Loucy (cell line): Measurements from ENCODE around the gene NTF4.

Source experiments
- H2AFZ ChIP-seq: fragments of 200-600 bp; sonication (generic); 2 replicates; pipeline ENCODE4 v1.6.0; 2016; ENCODE audit warnings: antibody characterized with exemption, mild to moderate bottlenecking, low read length, moderate library complexity
- H3F3A ChIP-seq: fragments of 200-600 bp; 2 replicates; pipeline ENCODE4 v1.6.0; 2016; ENCODE audit warnings: antibody characterized with exemption, low read depth, mild to moderate bottlenecking
- H3K27me3 ChIP-seq: fragments of 200-600 bp; sonication (generic); 2 replicates; pipeline ENCODE4 v1.6.1; 2014; ENCODE audit warnings: low read length, mild to moderate bottlenecking; ENCODE audit not compliant: insufficient read depth, poor library complexity, severe bottlenecking
- H3K36me3 ChIP-seq: fragments of 200-600 bp; sonication (generic); 2 replicates; pipeline ENCODE4 v1.6.1; 2016; ENCODE audit warnings: low read length; ENCODE audit not compliant: insufficient read depth
- H3K4me1 ChIP-seq: fragments of 200-600 bp; sonication (generic); 2 replicates; pipeline ENCODE4 v1.5.1; 2014; ENCODE audit warnings: low read length, mild to moderate bottlenecking; ENCODE audit not compliant: insufficient read depth, poor library complexity, severe bottlenecking
- H3K4me2 ChIP-seq: fragments of 200-600 bp; sonication (generic); 2 replicates; pipeline ENCODE4 v1.6.0; 2014; ENCODE audit warnings: antibody characterized with exemption, low read length, low read depth, mild to moderate bottlenecking; ENCODE audit not compliant: poor library complexity, severe bottlenecking
- H3K4me3 ChIP-seq: fragments of 200-600 bp; sonication (generic); 2 replicates; pipeline ENCODE4 v1.5.1; 2014; ENCODE audit warnings: low read length, mild to moderate bottlenecking, mixed read lengths; ENCODE audit not compliant: poor library complexity, severe bottlenecking
- H3K79me2 ChIP-seq: fragments of 200-600 bp; sonication (generic); 2 replicates; pipeline ENCODE4 v1.6.1; 2014; ENCODE audit warnings: low read length; ENCODE audit not compliant: insufficient read depth
- H3K9ac ChIP-seq: fragments of 200-600 bp; sonication (generic); 2 replicates; pipeline ENCODE4 v1.6.0; 2014; ENCODE audit warnings: mild to moderate bottlenecking, low read depth, low read length, moderate library complexity; ENCODE audit not compliant: poor library complexity, severe bottlenecking
- H3K9me2 ChIP-seq: fragments of 200-600 bp; sonication (generic); replicated peaks from 2 replicates; pipeline ENCODE4 v1.6.1; 2016; ENCODE audit warnings: low read depth, low read length, mixed read lengths
- H3K9me3 ChIP-seq: fragments of 200-600 bp; sonication (generic); 2 replicates; pipeline ENCODE4 v1.6.1; 2014; ENCODE audit warnings: mild to moderate bottlenecking, antibody characterized with exemption, low read length, low read depth; ENCODE audit not compliant: insufficient read depth
- H4K20me1 ChIP-seq: fragments of 200-600 bp; sonication (generic); 2 replicates; pipeline ENCODE4 v1.6.0; 2014; ENCODE audit warnings: antibody characterized with exemption, low read length, mild to moderate bottlenecking; ENCODE audit not compliant: insufficient read depth, poor library complexity, severe bottlenecking
- EZH2phosphoT487 ChIP-seq: fragments of 200-600 bp; IDR thresholded peaks from 2 replicates; pipeline ENCODE4 v1.6.1; 2018; ENCODE audit warnings: antibody characterized with exemption, mild to moderate bottlenecking, moderate library complexity, borderline replicate concordance
- TF ChIP-seq, protein P1 (sequence below): fragments of 200-600 bp; sonication (generic); conservative IDR thresholded peaks from 2 replicates; pipeline ENCODE4 v1.5.1; 2014; ENCODE audit warnings: mild to moderate bottlenecking, antibody characterized with exemption, low read length

The NTF4 gene

DNA sequence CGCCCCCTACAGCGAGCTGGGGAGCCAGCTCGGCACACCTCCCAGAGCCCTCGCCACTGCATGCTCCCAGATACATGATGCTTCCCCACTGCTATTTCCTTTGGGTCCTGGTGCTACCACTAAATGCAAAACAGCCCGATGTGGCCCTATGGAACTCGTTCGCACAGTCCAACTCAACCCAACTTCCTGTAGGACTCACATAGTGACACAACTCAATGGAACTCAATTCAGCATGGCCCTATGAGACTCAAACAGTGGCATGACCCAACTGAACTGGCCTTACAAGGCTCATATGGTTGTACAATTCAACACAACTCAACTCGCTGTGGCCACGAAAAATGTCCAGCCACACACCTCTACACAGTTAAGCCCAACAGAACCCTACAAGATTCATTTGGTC, 4.4 kb upstream of the NTF4 start:
- H3K9me3 ChIP-seq, result no peaks in the 10 kb centered on the region
- TF ChIP-seq EZH2phosphoT487, result no peak
- TF ChIP-seq, protein P1, sequence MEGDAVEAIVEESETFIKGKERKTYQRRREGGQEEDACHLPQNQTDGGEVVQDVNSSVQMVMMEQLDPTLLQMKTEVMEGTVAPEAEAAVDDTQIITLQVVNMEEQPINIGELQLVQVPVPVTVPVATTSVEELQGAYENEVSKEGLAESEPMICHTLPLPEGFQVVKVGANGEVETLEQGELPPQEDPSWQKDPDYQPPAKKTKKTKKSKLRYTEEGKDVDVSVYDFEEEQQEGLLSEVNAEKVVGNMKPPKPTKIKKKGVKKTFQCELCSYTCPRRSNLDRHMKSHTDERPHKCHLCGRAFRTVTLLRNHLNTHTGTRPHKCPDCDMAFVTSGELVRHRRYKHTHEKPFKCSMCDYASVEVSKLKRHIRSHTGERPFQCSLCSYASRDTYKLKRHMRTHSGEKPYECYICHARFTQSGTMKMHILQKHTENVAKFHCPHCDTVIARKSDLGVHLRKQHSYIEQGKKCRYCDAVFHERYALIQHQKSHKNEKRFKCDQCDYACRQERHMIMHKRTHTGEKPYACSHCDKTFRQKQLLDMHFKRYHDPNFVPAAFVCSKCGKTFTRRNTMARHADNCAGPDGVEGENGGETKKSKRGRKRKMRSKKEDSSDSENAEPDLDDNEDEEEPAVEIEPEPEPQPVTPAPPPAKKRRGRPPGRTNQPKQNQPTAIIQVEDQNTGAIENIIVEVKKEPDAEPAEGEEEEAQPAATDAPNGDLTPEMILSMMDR, result no peak
- H3K4me1 ChIP-seq, result no peaks in the 10 kb centered on the region
- no peak overlapping the region for H3K9ac ChIP-seq
- H3K27me3 ChIP-seq, result no peaks in the 10 kb centered on the region
- no peaks in the 10 kb centered on the region for H3K36me3 ChIP-seq
- H2AFZ ChIP-seq, result no peak overlapping the region
- no peaks in the 10 kb centered on the region for H3F3A ChIP-seq
- H4K20me1 ChIP-seq, result no peaks in the 10 kb centered on the region
- H3K4me3 ChIP-seq, result no peak overlapping the region
- no peaks in the 10 kb centered on the region for H3K79me2 ChIP-seq
- no peak overlapping the region for H3K4me2 ChIP-seq
- no peaks in the 10 kb centered on the region for H3K9me2 ChIP-seq

DNA sequence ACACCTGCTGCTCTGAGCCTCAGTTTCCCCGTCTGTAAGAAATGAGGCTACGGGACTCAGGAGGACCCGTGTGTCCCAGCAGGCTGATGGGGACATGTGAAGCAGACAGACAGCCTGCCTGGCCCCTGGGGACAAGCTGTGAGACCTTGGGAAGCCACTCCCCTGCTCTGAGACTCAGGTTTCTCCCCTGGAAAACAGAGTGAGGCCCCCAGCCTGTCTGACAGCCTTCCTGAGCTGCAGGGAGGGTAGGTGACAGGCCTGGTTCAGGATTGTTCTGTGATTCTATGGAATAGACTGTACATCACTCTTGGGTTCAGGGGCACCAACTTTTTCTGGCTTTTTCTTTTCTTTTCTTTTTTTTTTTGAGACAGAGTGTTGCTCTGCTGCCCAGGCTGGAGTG, 2.9 kb upstream of the NTF4 start:
- Histone ChIP-seq H3K4me2 (no peak overlapping the region), H3K4me3 (no peak overlapping the region), H2AFZ (no peak overlapping the region), H3K9ac (no peak overlapping the region), H3K9me3 (no peaks in the 10 kb centered on the region), H3K79me2 (no peaks in the 10 kb centered on the region), H3K9me2 (no peaks in the 10 kb centered on the region), H3K36me3 (no peaks in the 10 kb centered on the region), H3F3A (no peaks in the 10 kb centered on the region), H3K4me1 (no peaks in the 10 kb centered on the region), H3K27me3 (no peaks in the 10 kb centered on the region), H4K20me1 (no peaks in the 10 kb centered on the region)
- TF ChIP-seq, protein P1, result no peak
- TF ChIP-seq EZH2phosphoT487, result no peak

DNA sequence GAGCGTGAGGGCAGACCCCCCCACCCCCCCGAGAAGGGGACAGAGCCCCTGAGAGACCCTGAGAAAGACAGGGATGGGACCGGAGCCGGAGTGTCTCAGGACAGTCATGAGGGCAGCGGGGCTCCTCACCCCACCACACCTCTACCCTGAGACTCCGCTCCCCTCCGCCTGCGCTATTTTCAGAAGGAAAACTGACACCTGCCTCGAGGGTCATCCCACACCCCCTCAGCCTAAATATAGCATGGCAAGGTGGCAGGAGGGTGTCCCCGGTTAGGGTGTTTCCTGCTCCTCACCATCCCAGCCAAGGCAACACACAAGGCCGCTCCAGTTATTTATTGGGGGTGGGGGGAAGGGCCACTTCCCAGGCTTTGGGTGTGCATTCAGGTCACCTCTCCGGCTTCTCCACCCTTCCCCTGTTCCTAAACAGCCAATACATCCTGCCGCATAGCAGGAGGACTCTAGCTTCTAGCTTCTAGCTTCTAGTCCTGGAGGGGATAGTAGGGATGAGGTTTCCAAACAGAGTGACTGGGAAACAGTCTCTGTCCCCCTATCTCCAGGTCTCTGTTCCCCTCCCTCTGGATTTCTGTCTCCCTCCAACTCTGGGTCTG, 1.4 kb upstream of the NTF4 start:
- Histone ChIP-seq H3K79me2 (no peaks in the 10 kb centered on the region), H3K9me2 (no peaks in the 10 kb centered on the region), H3K27me3 (no peaks in the 10 kb centered on the region), H3K36me3 (no peaks in the 10 kb centered on the region), H3K4me2 (no peak overlapping the region), H3K4me3 (no peak overlapping the region), H3K4me1 (no peaks in the 10 kb centered on the region), H2AFZ (no peak overlapping the region), H4K20me1 (no peaks in the 10 kb centered on the region), H3K9ac (no peak overlapping the region), H3K9me3 (no peaks in the 10 kb centered on the region), H3F3A (no peaks in the 10 kb centered on the region)
- TF ChIP-seq EZH2phosphoT487, result no peak
- TF ChIP-seq, protein P1, result no peak
